ENCODE data around the gene KCTD16.

KCTD16 gene

GRCh38 chr5:144289277-144289676, 118.6 kb downstream of the KCTD16 start:
- no peak for DNase-seq (ENCODE audit: low spot score)

- DNase-seq (ENCODE audit: low spot score), result no peak
Observed at GRCh38 chr5:144292029-144292428, 121.4 kb downstream of the KCTD16 start.

GRCh38 chr5:144295284-144295683, 124.6 kb downstream of the KCTD16 start:
- no peak for DNase-seq (ENCODE audit: low spot score)

GRCh38 chr5:144297081-144297480, 126.4 kb downstream of the KCTD16 start:
- DNase-seq (ENCODE audit: low spot score), result no peak

- DNase-seq (ENCODE audit: low spot score), result no peak
Observed at GRCh38 chr5:144298658-144299057, 128.0 kb downstream of the KCTD16 start.

GRCh38 chr5:144304688-144305087, 134.0 kb downstream of the KCTD16 start:
- DNase-seq (ENCODE audit: low spot score), result no peak

- DNase-seq (ENCODE audit: low spot score), result no peak
Observed at GRCh38 chr5:144307736-144308135, 137.1 kb downstream of the KCTD16 start.

- DNase-seq (ENCODE audit: low spot score), result no peak
Observed at GRCh38 chr5:144308174-144308573, 137.5 kb downstream of the KCTD16 start.

- DNase-seq (ENCODE audit: low spot score), result no peak
Observed at GRCh38 chr5:144308906-144309670, 138.4 kb downstream of the KCTD16 start.

- DNase-seq (ENCODE audit: low spot score), result no peak
Observed at GRCh38 chr5:144310621-144311020, 139.9 kb downstream of the KCTD16 start.

GRCh38 chr5:144313147-144313726, 142.6 kb downstream of the KCTD16 start:
- DNase-seq (ENCODE audit: low spot score), result no peak

GRCh38 chr5:144315026-144315425, 144.4 kb downstream of the KCTD16 start:
- no peak for DNase-seq (ENCODE audit: low spot score)

- no peak for DNase-seq (ENCODE audit: low spot score)
Observed at GRCh38 chr5:144315994-144316634, 145.4 kb downstream of the KCTD16 start.

GRCh38 chr5:144318011-144318410, 147.3 kb downstream of the KCTD16 start:
- no peak for DNase-seq (ENCODE audit: low spot score)

- DNase-seq (ENCODE audit: low spot score), result no peak
Observed at GRCh38 chr5:144318460-144318859, 147.8 kb downstream of the KCTD16 start.

GRCh38 chr5:144323181-144323580, 152.5 kb downstream of the KCTD16 start:
- DNase-seq (ENCODE audit: low spot score), result no peak

- DNase-seq (ENCODE audit: low spot score), result no peak
Observed at GRCh38 chr5:144325532-144325931, 154.9 kb downstream of the KCTD16 start.

- no peak for DNase-seq (ENCODE audit: low spot score)
Observed at GRCh38 chr5:144328494-144328893, 157.8 kb downstream of the KCTD16 start.

- DNase-seq (ENCODE audit: low spot score), result no peak
Observed at GRCh38 chr5:144328980-144329379, 158.3 kb downstream of the KCTD16 start.

GRCh38 chr5:144329681-144330080, 159.0 kb downstream of the KCTD16 start:
- no peak for DNase-seq (ENCODE audit: low spot score)

- no peak for DNase-seq (ENCODE audit: low spot score)
Observed at GRCh38 chr5:144331361-144331760, 160.7 kb downstream of the KCTD16 start.

- no peak for DNase-seq (ENCODE audit: low spot score)
Observed at GRCh38 chr5:144332265-144332664, 161.6 kb downstream of the KCTD16 start.

GRCh38 chr5:144333336-144333920, 162.8 kb downstream of the KCTD16 start:
- no peak for DNase-seq (ENCODE audit: low spot score)
